ENCODE results near the gene SEMA6D.

- TF ChIP-seq POLR2A (IDR thresholded peaks at IDR 0.05; ENCODE audit: low read length) (no peak), GATA1 (IDR thresholded peaks at IDR 0.05; ENCODE audit: low read depth, low read length) (no peak)
Observed at GRCh38 chr15:47784820-47785219, 67.5 kb downstream of the SEMA6D start.
